ENCODE measurements around the gene AURKAIP1.

DNA sequence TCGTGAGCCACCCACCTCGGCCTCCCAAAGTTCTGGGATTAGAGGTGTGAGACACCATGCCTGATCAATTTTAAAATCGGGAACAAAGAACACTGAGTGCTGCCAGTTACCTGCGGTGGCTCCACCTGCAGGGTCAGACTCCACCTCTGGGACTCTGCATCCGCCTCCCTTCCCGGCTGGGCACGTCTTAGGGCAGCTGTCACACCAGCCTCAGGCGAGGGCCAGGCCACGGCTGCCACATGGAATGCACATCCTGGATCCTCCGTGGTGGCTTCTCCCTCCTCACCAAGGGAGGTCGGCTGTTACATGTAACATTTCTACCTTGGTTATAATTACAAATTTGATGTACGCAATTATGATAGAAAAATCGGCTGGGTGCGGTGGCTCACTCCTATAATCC lies 10.7 kb downstream of the AURKAIP1 start:
- TF ChIP-seq, protein P1, sequence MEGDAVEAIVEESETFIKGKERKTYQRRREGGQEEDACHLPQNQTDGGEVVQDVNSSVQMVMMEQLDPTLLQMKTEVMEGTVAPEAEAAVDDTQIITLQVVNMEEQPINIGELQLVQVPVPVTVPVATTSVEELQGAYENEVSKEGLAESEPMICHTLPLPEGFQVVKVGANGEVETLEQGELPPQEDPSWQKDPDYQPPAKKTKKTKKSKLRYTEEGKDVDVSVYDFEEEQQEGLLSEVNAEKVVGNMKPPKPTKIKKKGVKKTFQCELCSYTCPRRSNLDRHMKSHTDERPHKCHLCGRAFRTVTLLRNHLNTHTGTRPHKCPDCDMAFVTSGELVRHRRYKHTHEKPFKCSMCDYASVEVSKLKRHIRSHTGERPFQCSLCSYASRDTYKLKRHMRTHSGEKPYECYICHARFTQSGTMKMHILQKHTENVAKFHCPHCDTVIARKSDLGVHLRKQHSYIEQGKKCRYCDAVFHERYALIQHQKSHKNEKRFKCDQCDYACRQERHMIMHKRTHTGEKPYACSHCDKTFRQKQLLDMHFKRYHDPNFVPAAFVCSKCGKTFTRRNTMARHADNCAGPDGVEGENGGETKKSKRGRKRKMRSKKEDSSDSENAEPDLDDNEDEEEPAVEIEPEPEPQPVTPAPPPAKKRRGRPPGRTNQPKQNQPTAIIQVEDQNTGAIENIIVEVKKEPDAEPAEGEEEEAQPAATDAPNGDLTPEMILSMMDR (optimal IDR thresholded peaks at IDR 0.05 in 1 of 3, IDR thresholded peaks at IDR 0.05 in 1 of 3, conservative IDR thresholded peaks at IDR 0.05 in 1 of 3; ENCODE audit: extremely low read depth in 1 of 3, insufficient read depth in 2 of 3, low read length in 3 of 3), result peak in 1 of 3 experiments; percentile 12
- TF ChIP-seq EZH2 (IDR thresholded peaks at IDR 0.05; ENCODE audit: low read length), result no peak

All from keratinocyte (primary cell).